ENCODE data around the gene RASSF1. TPM values are rescaled to one million over a fixed set of nuclear protein-coding genes. Genes with fewer than 3 reads are reported as not detected.

The RASSF1 gene
- total and polyA plus RNA-seq, 2 donors (not counting 3 experiments of a cell fraction or from before 2014, with no cell fraction given): 31.9 to 59.7 TPM

- Histone ChIP-seq H3K36me3 (ENCODE audit: control insufficient read depth in 2 of 2, extremely low read depth in 1 of 2, insufficient read depth in 2 of 2, low read length in 2 of 2) (peaks cover 15 to 29% of the 10 kb centered on the region in 2 experiments), H3K79me2 (ENCODE audit: control insufficient read depth, insufficient read depth, low read length) (peaks cover 20% of the 10 kb centered on the region), H4K20me1 (replicated peaks; ENCODE audit: control insufficient read depth, extremely low read depth, insufficient read depth, low read length) (no peaks in the 10 kb centered on the region), H2AFZ (ENCODE audit: low read depth, low read length) (no peak overlapping the region), H3K9ac (replicated peaks; ENCODE audit: extremely low read depth, insufficient read depth, low read length) (no peak overlapping the region), H3K9me3 (replicated peaks; ENCODE audit: control insufficient read depth, insufficient read depth, low read length) (no peaks in the 10 kb centered on the region), H3K9me1 (replicated peaks; ENCODE audit: control insufficient read depth, extremely low read depth, insufficient read depth, low read length) (no peaks in the 10 kb centered on the region), H3K4me1 (ENCODE audit: control insufficient read depth, extremely low read depth, insufficient read depth, low read length) (peaks cover 32% of the 10 kb centered on the region), H3K27ac (ENCODE audit: insufficient read depth, low read depth, low read length) (no peak overlapping the region), H3K4me2 (ENCODE audit: insufficient read depth, low read length) (no peak overlapping the region), H3K27me3 (ENCODE audit: control insufficient read depth in 2 of 2, insufficient read depth in 2 of 2, low read length in 2 of 2) (no peaks in the 10 kb centered on the region), H3K4me3 (replicated peaks in 1 of 3; ENCODE audit: insufficient read depth in 1 of 3, low read depth in 1 of 3, low read length in 3 of 3) (no peak overlapping the region)
- FAIRE-seq: no peak
- ChIA-PET CTCF (no interaction called here), POLR2A (no interaction called here)
- no TSS peak for BruUV-seq (replicated peaks)
- TF ChIP-seq JUN (IDR thresholded peaks at IDR 0.05; ENCODE audit: borderline replicate concordance, insufficient read depth, insufficient read length, low read depth): no peak
- intact Hi-C loops (cut with micrococcal nuclease) (no loop called here), dilution Hi-C loops (cut with MboI; ENCODE audit: extremely low pct_ligation_motif_present, low sequenced_read_pairs) (no loop called here)
- DNase-seq (ENCODE audit: low read depth, low spot score): no peak
These were observed 14.5 kb downstream of the RASSF1 start for GRCh38 chr3:50326182-50326541.

DNA sequence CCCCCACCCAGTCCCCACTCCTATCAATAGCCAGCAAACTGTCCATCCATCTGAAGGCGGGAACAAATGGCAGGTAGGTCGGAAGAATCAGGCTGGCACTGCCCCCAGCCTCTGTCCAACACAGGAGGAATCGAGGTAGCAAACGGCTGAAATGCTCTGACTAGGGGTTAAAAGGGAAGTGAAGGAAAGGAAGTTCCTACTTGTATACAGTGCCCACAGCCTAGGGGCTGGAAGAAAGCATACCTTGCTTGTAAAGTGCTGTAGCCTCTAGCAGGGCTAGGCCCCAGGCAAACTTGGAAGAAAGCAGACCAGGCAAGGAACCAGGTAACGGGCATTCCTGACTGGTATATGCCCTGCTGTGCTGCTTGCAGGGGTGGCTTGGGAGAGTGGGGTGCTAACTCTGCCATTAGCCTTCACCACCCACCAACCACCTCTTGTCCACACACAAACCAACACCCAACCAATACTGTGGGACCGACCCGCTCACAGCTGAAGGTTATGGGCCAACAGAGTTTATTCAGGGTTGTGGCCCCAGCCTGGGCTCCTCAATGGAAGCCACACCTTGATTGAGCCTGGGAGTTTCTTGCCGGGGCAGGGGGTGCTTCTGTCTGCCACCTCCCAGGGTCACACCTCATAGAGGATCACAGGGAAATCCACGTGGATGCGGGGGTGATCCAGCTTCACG, 15.0 kb downstream of the RASSF1 start:
- no TSS peak for BruUV-seq (replicated peaks)
- no peak overlapping the region for H3K4me2 ChIP-seq (ENCODE audit: insufficient read depth, low read length)
- CTCF ChIA-PET: interaction anchor here (0.8 to 4.3 kb wide), 8 partner anchors 10 to 135 kb away, joined by 3 to 66 read pairs (median 28); partner anchors contain the start of genes HYAL1, HYAL3 and NAA80
- no peak overlapping the region for H3K4me3 ChIP-seq (replicated peaks in 1 of 3; ENCODE audit: insufficient read depth in 1 of 3, low read depth in 1 of 3, low read length in 3 of 3)
- no peak overlapping the region for H2AFZ ChIP-seq (ENCODE audit: low read depth, low read length)
- no peak for FAIRE-seq
- H3K79me2 ChIP-seq (ENCODE audit: control insufficient read depth, insufficient read depth, low read length): peaks cover 23% of the 10 kb centered on the region
- dilution Hi-C loops (cut with MboI; ENCODE audit: extremely low pct_ligation_motif_present, low sequenced_read_pairs): no loop called here
- intact Hi-C loops (cut with micrococcal nuclease): loop anchor here (2.0 kb wide), 1 partner anchor 99 kb away; no protein-coding TSS in a partner anchor
- H3K9me3 ChIP-seq (replicated peaks; ENCODE audit: control insufficient read depth, insufficient read depth, low read length): no peaks in the 10 kb centered on the region
- no peaks in the 10 kb centered on the region for H3K9me1 ChIP-seq (replicated peaks; ENCODE audit: control insufficient read depth, extremely low read depth, insufficient read depth, low read length)
- H3K27ac ChIP-seq (ENCODE audit: insufficient read depth, low read depth, low read length): no peak overlapping the region
- POLR2A ChIA-PET: no interaction called here
- DNase-seq (ENCODE audit: low read depth, low spot score): no peak
- H3K27me3 ChIP-seq (ENCODE audit: control insufficient read depth in 2 of 2, insufficient read depth in 2 of 2, low read length in 2 of 2): no peaks in the 10 kb centered on the region
- H3K4me1 ChIP-seq (ENCODE audit: control insufficient read depth, extremely low read depth, insufficient read depth, low read length): peaks cover 34% of the 10 kb centered on the region
- TF ChIP-seq GATA2 (IDR thresholded peaks at IDR 0.05; ENCODE audit: insufficient read depth, insufficient read length, low read depth, low read length): no peak
- no peak for TF ChIP-seq POLR2AphosphoS5 (IDR thresholded peaks at IDR 0.05; ENCODE audit: insufficient read depth, low read depth, low read length)
- no peak for TF ChIP-seq FOS (IDR thresholded peaks at IDR 0.05; ENCODE audit: borderline replicate concordance, insufficient read depth, low read length)
- TF ChIP-seq POLR2A (IDR thresholded peaks at IDR 0.05; ENCODE audit: low read depth, low read length): no peak
- TF ChIP-seq CTCF (IDR thresholded peaks at IDR 0.05; ENCODE audit: extremely low read depth in 1 of 2, insufficient read depth in 1 of 2, low read depth in 1 of 2, low read length in 2 of 2): no peak
- TF ChIP-seq EZH2 (IDR thresholded peaks at IDR 0.05; ENCODE audit: borderline replicate concordance, low read depth, low read length, severe bottlenecking): no peak
- TF ChIP-seq JUN (IDR thresholded peaks at IDR 0.05; ENCODE audit: borderline replicate concordance, insufficient read depth, insufficient read length, low read depth): no peak
- no peaks in the 10 kb centered on the region for H4K20me1 ChIP-seq (replicated peaks; ENCODE audit: control insufficient read depth, extremely low read depth, insufficient read depth, low read length)
- H3K36me3 ChIP-seq (ENCODE audit: control insufficient read depth in 2 of 2, extremely low read depth in 1 of 2, insufficient read depth in 2 of 2, low read length in 2 of 2): peaks cover 9 to 24% of the 10 kb centered on the region in 2 experiments
- H3K9ac ChIP-seq (replicated peaks; ENCODE audit: extremely low read depth, insufficient read depth, low read length): no peak overlapping the region

Measured in endothelial cell of umbilical vein (primary cell).